Panc1 (cell line): Measurements from ENCODE around the gene FAM168B.

ENCODE experiments used
- CTCF ChIP-seq: fragments of 450-650 bp; IDR thresholded peaks from 2 replicates; pipeline ENCODE4 v1.5.1; 2017; ENCODE audit warnings: mild to moderate bottlenecking
- POLR2AphosphoS5 ChIP-seq: IDR thresholded peaks from 2 replicates; pipeline ENCODE4 v1.6.1; 2012; ENCODE audit warnings: mild to moderate bottlenecking, low read depth, low read length, moderate library complexity
- TCF7L2 ChIP-seq: IDR thresholded peaks from 2 replicates; pipeline ENCODE4 v1.6.1; 2011; ENCODE audit warnings: mild to moderate bottlenecking, low read depth, low read length, inconsistent platforms

- no peak for TF ChIP-seq CTCF
- TF ChIP-seq POLR2AphosphoS5: no peak
- no peak for TF ChIP-seq TCF7L2
Observed at GRCh38 chr2:131140581-131140980, 47.3 kb upstream of the FAM168B start.
